CD4-positive, alpha-beta T cell treated with Interferon gamma for 1 hour (primary cell): ENCODE results near the gene ETS2.

Experiments used
- DNase-seq: peaks from one replicate; pipeline ENCODE4 v3.0.0-alpha.2; 2020

The ETS2 gene

DNA sequence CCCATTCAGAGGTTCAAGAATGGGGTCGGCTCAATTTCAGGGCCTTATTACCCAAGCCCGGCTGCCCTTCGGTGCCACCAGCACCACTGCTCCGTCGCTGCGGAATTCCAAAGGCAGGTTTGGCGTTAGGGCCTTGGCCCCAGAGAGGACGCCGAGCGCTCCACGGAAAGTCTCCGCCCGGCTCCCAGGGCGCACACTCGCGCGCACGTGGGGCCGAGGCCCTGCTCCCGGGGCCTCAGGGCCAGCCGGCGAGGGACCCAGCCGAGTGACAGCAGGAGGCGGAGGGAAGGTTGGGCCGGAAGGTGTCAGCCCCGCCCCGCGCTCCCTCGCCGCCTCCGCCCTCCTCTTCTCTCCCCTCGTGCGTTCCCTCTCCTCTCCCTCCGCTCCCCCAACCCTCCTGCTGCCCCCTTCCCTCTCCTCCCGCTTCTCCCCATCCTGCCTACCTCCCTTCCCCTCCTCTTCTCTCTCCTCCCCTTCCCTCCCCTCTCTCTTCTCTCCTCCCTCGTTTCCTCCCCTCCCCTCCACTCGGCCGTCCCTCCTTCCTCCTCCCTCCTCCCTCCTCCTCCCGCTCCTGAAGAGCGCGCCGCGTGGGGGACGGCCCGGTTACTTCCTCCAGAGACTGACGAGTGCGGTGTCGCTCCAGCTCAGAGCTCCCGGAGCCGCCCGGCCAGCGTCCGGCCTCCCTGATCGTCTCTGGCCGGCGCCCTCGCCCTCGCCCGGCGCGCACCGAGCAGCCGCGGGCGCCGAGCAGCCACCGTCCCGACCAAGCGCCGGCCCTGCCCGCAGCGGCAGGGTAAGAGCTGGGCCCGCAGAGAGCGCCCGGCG, at the start of gene ETS2:
Gene ETS2 (plus strand): TSS at position 602 of the 825 bp plus-strand sequence. CDS start 4,106 bp downstream, outside the sequence.
- DNase-seq, result peak; percentile 78

- no peak for DNase-seq
Observed at GRCh38 chr21:38756746-38757145, 49.0 kb upstream of the ETS2 start.

DNA sequence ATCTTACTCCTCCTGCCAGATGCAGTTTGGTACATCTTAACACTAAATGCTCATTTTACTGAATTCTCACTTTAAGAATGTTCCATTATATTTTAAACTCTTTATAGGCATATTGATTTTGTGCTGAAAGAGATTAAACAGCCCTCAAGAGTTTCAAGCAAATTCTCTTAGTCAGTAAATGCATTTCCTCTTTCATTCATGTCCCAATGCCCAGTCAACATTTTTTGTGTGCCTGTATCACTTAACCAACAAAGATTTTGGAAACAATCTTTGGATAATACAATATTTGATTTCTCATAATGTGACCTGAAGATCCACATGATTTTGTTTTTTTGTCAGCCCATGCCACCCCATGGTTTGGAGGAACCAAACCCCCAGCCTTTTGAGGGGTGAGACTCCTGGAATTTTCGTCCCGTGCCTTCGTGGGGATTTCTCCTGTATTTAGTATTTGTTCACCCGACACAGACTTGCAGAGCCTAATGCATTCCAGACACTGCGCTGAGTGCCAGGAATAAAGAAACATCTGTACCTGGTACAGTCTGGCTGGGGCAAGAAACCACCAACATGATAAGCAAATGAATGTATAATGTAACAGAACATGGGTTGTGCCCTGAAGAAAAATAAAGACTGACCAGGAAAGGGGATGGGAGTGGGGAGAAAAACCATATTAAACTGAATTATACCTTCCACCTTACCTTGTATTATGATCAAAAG, 47.1 kb upstream of the ETS2 start:
- no peak for DNase-seq

- DNase-seq, result no peak
Observed at GRCh38 chr21:38759413-38759812, 46.3 kb upstream of the ETS2 start.

DNA sequence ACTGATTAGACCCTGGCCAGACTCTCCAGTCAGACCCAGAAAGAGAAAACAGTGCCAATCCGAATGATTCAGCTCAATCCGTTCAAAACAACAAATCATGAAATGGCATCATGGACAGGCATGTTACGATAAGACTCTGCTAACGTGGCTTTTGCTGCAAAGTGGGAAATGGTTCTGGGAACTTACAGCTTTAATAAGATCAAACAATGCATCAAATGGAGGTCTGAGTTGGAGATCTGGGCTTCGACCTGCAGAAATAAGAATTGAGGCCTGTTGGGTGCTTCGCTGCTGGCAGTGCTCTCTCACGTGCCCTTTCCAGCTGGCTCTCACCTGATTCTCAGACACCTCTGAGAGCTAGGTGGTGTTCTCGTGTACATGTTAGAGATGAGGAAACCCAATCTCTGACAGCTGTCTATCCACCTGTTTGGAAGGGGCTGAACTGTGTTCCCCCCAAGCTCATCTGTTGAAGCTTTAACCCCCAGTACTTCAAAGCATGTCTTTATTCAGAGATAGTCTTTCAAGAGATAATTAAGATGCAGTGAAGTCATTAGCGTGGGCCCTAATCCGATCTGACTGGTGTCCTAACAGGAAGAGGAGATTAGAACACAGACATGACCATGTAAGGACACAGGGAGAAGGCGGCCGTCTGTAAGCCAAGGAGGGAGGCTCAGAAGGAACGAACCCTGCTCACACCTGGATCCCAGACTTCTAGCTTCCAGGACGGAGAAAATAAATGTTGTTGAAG, 45.5 kb upstream of the ETS2 start:
- DNase-seq, result no peak

GRCh38 chr21:38760762-38761155, 45.0 kb upstream of the ETS2 start:
- DNase-seq, result no peak

GRCh38 chr21:38761531-38761930, 44.2 kb upstream of the ETS2 start:
- no peak for DNase-seq

GRCh38 chr21:38765056-38765455, 40.7 kb upstream of the ETS2 start:
- no peak for DNase-seq

DNA sequence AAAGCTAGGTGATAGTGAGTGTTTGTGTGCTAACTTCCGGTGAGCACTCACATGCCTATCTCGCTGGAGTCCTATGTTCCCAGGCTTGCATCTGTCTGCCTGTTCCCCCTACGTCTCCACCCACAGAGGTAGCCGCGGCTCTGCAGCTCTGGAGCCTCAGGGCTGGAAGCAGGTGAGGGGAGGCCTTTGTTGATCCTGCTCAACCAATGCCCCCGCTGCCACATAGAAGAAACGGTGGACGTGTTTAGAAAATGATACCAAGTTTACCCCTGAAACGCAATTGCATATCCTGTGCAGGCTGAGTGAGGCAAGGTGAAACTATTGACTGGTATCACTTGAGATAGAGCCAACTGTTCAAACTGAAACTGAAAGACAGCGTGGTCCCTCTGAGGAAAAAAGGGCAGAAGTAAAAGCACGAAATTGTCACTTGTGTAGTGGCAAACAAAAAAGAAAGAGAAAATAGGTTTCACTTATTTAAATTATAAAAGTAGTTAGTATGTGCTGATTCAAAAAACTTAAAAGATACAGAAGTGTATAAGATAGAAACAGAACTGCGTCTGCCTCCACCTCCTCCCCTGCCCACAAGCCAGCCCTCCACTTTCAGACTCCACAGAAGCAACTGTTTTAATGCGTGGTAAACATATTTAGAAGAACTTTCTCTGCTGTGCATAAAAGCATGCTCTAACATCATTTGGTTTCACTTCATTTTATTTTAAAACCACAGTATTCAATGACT, 38.6 kb upstream of the ETS2 start:
- peak; percentile 29 for DNase-seq

DNA sequence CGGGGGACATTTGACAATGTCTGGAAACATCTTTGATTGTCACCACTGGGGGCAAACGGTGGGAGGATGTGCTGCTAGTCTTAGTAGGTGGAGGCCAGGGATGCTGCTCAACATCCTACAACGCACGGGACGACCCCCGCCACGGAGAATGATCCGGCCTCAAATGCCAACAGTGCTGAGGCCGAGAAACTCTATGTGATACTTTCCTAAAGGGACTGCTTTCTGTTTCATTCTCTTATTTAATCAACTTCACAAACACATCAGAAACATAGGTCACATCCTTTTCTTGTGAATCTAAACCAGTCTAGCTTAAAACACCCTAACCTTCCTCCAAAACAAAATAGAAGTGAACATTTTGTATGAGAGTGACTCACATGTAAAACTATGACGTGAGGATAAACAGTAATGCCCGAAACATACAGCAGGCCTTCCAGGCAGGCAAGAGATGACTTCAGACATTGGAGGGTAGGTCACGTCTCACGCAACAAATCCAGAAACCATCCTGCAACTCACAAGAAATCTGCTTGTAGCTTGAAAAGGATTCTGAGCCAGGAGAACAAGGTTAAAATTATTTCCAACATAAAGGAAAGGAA, 37.2 kb upstream of the ETS2 start:
- no peak for DNase-seq

- DNase-seq, result no peak
Observed at GRCh38 chr21:38769191-38769780, 36.4 kb upstream of the ETS2 start.

DNA sequence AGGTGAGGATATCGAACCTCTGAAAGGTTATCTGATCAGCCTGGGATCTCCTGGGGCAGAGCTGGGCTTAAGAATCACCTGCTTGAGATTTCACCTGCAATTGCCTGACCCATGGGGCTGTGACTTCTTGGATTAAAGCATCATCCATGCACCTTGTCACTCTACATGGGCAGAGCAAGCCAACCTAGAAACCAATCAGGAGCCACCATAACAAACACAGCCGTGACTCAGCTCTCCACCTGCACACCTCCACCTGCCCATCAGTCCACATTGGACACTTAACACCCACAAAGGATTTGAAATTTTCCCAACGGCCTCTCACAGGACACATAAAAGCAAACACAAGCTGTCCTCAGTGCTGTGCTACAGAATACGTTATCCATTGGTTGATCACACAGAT, 35.1 kb upstream of the ETS2 start:
- no peak for DNase-seq

GRCh38 chr21:38771536-38771935, 34.2 kb upstream of the ETS2 start:
- DNase-seq, result no peak

DNA sequence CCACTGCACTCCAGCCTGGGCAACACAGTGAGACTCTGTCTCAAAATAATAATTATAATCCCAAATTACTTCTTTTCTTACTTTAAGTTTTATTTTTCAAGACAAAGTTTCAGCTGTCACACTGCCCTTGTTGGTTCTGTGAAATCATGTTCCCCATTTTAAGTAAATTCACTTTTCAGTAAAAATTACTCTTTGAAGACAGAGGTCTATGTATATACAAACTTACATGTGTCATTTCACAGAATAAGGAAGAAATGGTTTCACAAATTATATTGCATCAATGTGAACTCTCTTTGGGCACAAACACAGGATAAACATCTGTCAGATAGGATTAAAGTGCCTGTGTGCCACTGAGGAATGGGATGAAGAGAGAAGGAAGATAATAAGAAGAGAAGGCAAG, 33.1 kb upstream of the ETS2 start:
- DNase-seq, result no peak

GRCh38 chr21:38773099-38774061, 32.3 kb upstream of the ETS2 start:
- DNase-seq, result peak; percentile 5

GRCh38 chr21:38774152-38774551, 31.6 kb upstream of the ETS2 start:
- DNase-seq, result no peak

GRCh38 chr21:38774586-38775285, 31.0 kb upstream of the ETS2 start:
- no peak for DNase-seq

- no peak for DNase-seq
Observed at GRCh38 chr21:38775733-38776132, 30.0 kb upstream of the ETS2 start.

- no peak for DNase-seq
Observed at GRCh38 chr21:38777015-38777414, 28.7 kb upstream of the ETS2 start.

DNA sequence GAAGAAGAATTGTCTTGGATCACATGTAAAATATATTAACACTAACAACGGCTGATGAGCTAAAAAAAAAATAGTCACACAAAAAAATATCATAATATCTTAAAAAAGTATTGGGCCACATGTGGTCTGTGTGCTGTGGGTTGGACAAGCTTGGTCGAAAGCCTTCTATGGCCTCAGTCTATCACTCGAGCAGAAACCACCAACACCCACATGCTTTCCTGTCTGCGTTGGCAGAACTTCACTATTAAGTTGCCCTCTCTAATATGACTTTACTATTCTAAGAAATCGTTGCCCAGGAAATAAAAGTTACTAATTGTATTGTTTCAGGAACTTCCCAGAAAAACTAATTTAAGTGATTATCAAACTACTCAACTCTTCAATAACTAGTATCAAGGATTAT, 28.2 kb upstream of the ETS2 start:
- no peak for DNase-seq
